NCI-H1105 treated with DMSO at 0.1 percent for 48 hours (cell line): ENCODE measurements around the gene SREBF2.
A peak's percentile ranks its signal among the peaks of the same experiment; 100 is the strongest.

Source experiments
- DNase-seq: peaks from one replicate; lab custom pipeline; 2025; lab: John Stamatoyannopoulos, UW

Gene SREBF2

DNA sequence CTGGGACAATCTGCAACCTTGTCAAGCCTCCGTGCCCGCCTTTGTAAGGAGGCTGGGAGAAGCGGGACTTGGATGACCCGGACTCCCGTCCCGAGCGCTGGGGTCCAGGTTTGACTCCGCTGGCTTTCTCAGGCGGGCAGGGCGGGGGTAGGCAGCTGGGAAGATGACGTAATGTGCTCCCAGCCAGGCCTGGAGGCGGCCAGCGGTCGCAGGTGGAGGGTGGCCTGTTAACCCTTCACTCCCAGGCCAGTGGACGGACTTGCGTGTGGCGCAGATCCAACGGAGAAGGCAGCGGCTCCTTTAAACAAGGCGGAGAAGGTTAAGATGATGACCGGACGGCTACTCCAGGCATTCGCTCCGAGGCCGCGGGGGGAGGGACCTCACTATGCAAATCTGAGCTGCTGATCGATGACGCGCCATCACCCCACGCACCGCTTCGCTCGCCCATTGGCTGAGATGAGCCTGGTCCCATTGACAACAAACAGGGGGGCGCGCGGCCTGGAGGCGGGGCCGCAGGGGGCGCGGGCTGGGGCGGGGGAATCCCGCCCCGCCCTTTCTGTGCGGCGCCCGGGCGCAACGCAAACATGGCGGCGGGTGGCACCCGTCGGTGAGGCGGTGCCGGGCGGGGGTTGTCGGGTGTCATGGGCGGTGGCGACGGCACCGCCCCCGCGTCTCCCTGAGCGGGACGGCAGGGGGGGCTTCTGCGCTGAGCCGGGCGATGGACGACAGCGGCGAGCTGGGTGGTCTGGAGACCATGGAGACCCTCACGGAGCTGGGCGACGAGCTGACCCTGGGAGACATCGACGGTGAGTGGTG lies at the start of gene SREBF2:
Gene SREBF2 (plus strand): TSS at position 553 of the 816 bp plus-strand sequence. CDS start 166 bp downstream, at position 719.
- DNase-seq: peak; percentile 99

DNA sequence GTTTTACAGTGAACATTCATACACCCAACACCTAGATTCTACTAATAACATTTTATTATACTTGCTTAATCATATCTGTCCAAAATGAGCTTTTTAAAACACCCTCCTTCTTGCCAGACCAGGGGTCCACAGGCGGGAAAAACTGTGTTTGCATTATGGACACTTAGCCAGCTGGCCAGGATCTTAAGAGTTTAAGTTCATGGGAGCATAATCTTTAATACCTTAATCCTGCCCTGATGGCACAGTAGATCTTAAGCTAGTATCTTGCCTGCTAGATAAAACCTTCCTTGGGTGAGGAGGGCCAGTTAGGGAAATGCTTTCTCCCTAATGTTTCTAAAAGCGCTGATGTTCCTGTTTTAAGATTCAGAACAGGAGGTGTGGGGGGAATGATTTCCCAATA lies 45.6 kb upstream of the SREBF2 start:
- DNase-seq: no peak

DNA sequence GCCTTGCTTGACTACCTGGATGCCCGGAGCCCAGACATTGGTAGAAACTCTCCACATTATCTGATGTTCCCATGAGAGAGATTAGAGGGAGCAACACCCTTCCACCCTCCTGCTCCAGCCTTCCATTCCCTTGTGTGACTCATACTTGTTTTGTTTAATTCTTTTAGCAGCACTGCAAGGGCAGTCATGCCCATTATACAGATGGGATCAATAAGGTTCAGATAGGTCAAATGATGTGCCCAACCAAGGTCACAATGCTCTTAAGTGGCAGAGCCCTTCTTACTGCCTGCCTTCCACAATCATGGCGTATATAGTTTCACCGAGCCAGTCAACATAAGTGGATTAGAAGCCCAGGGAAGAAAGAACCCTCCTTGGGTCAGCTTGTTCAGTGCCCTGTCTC lies 39.0 kb upstream of the SREBF2 start:
- DNase-seq: no peak

DNA sequence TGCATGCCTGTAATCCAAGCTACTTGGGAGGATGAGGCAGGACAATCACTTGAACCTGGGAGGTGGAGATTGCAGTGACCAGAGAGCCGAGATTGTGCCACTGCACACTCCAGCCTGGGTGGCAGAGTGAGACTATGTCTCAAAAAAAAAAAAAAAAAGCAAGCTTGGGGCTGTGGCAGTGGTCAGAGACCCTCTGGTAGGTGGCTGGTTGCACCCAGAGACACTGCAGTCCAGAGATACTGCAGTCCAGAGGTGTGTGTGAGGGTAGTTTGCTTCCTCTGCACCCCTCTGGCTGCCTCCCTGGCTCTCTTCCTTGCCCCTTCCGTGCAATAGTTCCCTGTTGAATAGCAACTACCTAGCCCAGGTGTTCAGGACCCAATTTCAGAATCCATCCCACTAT lies 34.2 kb upstream of the SREBF2 start:
- no peak for DNase-seq

DNA sequence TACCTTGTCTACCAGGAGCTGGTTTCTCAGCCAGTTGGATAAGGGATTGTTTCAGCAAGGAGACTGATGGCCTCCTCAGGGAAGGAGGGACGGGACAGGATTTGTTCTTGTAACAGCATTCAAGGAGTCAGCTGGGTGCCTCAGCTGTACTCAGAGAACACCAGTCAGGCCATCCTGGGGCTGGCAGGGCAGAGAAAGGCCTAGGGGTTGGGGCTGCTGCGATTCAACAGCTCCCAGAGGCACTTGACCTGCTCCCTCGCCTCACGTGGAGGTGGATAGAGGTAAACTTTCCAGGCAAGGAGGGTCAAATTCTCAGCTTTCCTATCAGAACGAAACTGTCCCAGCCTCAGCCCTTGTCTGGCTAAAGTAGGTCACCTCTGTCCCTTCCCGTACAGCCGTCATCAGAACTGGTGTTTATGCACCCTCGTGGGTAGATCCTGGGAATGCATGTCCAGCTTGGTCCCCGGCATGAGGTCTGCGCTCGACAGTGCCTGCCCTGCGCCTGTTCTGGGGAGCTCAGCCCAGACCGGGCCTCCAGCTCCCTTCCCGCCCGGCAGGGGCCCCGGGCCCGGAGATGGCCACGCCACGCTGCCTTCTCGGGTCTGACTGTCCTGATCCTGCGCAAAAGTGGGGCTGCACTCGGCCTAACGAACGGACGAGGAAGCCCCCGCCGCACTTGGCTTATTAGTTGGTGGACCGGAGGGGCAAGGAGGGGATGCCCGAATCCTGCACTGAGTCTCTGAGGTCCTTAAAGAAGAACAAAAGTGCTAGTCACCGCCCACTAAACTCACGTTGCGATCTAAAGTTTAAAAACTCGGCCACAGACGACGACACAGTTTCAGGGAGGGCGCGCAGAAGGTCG lies 33.2 kb upstream of the SREBF2 start:
- DNase-seq: no peak

DNA sequence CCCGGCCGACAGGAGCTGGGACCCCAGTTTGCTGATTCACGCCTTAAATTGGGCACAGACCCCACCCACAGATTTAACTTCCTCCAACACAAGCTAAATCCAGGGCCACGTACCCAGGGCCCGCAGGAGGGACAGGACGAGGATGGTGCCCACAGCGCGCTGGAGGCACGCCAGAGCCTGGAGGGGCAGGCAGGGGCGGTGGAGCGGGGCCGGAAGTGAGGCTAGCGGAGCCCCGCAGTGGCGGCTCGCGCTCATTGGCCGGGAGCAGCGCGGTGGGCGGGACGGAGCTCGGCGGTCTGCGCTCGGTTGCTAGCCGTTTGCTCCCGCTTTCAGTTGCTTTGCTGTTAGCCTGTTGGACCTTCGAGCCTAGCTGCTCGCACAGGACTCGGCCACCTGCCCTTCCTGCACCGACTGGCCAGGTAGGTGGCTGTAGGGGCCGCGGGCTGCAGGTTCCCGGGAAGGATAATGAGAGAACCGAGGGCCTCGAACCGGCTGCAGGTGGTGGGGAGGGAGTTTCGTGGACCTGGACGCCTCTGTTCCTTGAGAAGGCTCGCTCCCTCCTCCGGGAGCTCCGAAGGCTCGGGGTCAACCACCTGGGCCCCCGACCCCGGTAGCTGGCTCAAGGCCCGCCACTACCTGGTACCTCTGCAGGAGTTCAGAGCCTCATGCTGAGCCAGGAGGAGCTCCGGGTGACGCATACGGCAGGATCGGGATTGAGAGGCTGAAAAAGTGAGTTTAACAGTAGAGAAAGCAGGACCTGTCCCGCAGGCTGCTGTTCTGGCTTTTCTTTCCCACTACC lies 32.4 kb upstream of the SREBF2 start, which contains the start of gene CCDC134:
Gene CCDC134 (plus strand): TSS at position 332 of the 799 bp plus-strand sequence. CDS start 8,212 bp downstream, outside the sequence.
- DNase-seq: peak; percentile 86

DNA sequence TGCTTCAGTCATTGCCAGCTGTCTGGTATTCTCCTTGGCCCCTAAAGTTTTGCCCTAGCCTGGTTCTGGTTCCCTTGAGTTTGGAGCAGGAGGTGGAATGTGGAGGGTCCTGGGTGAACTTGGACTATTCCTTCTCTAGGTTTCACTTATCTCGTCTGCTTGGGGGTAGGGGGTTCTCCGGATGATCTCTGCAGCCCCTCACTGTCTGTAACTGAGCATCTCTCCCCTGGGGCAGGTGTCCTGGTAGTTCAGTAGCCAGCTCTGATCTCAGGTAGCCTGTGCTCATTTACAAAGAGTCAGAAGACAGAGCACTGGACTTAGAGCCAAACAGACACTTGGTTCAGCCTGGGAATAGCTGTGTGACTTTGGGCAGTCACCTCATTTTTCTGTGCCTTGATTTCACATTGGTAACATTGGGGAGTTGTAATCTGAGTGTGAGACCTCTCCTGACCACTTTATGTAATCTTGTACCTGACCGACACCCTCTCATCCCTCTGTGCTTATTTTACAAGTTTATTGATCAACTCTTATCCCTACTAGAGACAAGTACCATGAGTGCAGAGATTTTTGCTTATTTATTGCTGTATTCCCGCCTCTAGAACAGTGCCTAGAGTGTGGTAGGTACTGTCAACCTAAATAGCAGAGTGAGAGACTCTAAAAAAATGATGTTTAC lies 31.6 kb upstream of the SREBF2 start:
- DNase-seq: no peak

DNA sequence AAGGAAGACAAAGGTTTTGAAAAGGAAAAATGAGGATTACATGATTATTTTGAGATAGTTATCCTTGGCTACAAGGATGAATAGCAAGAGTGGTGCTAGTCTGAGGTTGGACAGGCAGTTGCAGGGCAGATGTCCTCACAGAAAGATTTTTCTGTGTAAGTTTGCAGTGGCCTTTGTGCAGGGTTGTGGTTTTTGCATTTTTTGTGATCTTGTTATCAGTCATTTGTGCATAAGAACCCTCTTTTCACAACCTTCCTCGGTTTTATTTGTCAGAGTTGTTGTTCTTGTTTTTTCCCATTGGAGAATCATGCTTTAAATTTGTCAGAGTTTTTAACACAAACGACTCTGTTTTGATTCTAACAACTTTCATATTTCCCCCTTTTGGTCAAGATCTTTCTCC lies 31.0 kb upstream of the SREBF2 start:
- no peak for DNase-seq

DNA sequence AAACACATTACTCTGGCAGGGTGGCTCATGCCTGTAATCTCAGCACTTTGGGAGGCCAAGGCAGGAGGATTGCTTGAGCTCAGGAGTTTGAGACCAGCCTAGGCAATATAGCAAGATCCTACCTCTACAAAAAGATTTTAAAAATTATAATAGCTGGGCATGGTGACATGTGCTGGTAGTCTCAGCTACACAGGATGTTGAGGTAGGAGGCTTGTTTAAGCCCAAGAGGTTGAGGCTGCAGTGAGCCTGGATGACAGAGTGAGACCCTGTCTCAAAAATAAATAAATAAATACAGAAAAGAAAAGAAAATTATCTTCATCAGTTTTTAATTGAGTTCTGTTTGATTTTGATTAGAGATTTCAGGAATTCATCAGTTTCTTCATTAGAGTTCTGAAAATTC lies 27.3 kb upstream of the SREBF2 start:
- DNase-seq: no peak

DNA sequence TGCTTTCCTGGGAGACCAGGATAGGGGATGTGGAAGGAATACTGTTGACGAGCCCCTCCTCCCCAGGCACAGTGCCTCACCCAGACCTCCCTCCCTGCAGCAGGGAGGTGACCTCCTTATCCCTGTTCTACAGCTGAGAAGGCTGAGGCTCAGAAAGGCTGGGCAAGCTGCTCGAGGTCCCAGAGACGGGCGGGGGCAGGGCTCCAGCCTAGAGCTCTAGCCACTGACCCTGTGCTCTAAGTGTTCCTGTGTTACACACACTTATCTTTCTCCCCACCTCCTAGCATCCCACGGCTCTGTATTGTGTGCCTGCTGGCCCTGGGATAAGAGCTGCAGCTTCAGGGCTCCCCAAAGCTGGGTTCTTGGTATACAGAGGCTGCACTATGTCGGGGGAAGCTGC lies 24.5 kb upstream of the SREBF2 start:
- no peak for DNase-seq

DNA sequence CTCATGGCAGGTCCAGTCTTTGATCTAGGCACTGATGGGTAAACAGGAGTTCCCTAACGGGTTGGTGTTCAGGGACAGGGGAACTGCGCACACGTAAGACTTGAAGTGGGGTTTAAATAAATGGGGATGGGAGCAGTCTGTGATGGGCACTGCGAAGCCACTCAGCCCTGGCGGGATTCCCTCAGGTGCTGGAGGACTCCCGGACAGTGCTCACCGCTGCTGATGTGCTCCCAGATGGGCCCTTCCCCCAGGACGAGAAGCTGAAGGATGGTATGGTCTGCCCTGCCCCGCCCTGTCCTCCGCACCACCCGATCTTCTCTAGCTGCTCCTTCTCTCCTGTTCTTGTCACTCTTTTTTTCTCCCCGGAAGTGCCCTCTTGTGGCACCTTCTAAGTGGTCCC lies 22.9 kb upstream of the SREBF2 start:
- DNase-seq: no peak

DNA sequence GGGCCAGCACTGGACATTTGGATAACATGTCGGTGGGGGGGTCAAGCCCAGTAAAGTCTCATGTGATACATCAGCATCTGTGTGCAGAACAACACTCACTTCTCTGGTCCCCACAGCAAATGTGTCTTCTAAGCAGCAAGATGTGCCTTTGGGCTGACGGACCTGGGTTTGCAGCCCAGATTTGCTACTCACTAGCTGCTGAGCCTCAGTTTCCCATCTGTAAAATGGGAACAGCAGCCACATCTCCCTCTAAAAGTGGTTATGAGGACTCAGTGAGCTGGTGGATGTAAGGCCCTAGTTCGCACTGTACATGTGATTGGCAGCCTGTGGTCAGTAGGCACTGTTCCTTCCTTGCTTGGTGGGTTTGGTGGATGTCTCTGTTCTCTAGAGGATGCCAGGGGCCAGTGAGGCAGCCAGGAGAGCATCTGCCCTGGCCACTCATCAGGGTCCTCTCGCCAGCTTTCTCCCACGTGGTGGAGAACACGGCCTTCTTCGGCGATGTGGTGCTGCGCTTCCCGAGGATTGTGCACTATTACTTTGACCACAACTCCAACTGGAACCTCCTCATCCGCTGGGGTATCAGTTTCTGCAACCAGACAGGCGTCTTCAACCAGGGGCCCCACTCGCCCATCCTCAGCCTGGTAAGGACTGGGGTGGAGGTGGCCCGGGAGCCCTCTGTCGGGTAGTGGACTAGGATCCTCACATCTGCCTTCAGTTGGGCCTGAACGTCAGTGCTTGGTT lies 19.9 kb upstream of the SREBF2 start:
- no peak for DNase-seq

DNA sequence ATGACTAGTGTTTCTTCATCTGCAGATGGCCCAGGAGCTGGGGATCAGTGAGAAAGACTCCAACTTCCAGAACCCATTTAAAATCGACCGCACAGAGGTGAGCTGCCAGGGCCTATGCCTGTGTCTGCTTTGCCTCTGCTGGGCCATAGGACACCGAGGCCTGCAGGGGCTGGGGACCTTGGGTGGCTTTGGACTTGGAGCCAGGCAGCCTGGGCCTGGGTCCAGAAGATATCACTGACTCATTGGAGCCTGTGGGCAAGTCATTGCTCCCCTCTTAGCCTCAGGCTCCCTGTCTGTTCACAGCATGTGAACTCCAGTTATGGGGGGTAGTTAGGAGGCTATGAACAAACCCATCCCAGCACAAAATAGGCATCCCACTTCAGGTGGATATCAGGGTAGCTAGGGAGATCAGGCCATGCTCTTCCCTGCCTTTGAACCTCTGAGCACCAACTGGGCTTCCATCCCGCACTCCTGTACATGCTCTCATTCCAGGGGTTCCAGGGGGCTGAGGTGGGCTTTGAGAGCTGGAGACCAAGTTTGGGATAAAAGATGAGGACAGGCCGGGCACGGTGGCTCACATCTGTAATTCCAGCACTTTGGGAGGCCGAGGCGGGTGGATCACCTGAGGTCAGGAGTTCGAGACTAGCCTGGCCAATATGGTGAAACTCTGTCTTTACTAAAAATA lies 19.0 kb upstream of the SREBF2 start:
- no peak for DNase-seq

DNA sequence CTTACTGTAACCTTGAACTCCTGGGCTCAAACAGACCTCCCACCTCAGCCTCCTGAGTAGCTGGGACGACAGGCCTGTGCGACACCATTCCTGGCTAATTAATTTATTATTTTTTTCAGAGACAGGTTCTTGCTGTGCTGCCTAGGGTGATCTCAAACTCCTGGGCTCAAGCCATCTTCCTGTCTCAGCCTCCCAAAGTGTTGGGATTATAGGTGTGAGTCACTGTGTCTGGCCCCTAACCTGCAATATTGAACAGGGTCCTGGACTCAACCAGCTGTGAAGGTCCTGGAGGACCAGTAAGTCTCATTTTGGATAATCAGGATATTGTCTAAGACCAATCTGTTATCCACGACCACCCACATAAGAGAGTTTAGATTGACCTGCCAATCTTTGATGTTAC lies 17.2 kb upstream of the SREBF2 start:
- DNase-seq: no peak

DNA sequence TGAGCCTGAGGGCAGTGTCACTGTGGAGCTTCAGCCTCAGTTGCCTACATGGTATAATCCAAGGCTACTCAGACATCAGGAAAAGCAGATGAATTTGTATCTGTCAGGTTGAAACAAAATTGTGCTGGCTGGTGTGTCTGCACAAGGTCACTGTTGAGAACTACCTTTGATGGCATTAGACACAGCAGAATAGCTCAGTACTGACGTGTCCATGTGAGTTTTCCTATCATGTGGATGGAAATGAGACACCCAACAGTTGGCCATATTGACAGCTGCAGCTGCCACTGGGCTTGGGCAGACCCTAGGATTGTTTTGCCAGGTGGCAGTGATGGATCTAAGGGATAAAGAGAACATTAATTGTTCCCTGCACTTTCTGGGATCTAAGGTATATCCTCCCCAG lies 16.7 kb upstream of the SREBF2 start:
- DNase-seq: no peak

DNA sequence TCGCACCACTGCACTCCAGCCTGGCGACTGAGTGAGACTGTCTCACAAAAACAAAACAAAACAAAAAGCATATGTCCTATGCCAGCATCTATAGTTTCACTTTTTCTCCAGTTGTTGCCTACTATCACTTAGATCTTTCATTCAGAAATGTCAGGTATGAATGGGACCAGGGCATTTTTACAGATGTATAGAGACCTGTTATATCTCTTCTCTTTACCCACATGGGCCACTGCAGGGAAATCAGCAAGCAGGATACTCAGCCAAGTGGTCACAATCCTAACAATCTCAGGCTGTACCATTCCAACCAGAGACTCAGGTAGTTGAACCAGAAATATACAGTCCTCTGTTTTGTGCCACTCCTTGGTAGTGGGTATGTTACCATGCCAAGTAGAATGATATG lies 16.0 kb upstream of the SREBF2 start:
- DNase-seq: no peak

DNA sequence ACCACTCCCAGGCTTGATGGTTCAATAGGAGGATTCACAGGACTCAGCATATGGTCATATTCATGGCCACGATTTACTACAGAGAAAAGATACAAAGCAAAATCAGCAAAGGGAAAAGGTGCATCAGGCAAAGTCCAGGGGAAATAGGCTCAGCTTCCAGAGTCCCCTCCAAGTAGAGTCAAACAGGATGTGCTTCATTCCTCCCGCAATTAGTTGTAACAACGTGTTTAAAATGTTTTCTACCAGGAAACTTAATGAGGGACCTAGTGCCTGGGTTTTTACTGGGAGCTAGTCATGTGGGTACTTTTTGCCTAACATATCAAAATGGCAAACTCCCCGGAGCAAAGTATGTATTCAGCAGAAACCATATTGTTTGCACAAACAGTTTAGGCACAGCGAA lies 14.9 kb upstream of the SREBF2 start:
- no peak for DNase-seq

DNA sequence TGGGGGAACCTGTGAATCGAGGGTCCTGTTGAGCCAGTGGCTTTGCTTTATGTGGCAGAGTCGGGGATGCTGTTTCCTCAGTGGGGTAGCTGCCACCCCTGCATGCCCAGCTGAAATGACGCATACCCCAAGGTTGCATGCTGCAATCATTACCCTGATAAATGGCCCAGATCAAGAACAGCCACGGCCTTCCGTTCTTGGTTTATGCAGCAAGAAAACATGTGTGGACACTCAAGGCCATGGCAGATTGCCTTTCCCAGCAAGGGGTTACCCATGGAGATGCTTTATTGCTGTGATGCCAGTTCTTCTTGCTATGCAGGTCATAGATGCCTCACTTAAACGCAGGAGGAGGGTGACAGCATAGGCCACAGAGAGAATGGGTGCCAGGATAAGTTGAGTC lies 14.3 kb upstream of the SREBF2 start:
- DNase-seq: no peak

DNA sequence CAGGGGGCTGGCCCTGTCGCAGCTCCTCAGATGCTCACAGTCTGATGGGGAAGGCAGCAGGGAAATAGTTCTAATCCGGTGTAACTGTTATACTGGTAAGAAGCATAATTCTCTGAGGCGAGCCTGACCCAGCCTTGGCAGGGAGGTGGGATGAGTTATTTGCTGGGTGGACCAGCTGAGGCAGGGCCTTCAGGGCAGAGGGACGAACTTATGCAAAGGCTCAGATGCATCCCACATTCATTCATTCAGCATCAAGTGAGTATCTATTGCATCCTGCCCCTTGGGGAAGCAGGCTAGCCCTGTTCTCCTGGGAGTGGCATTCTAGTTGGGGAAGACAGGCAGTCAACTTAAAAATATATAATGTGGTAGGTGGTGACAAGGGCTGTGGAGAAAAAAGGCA lies 13.6 kb upstream of the SREBF2 start:
- no peak for DNase-seq

DNA sequence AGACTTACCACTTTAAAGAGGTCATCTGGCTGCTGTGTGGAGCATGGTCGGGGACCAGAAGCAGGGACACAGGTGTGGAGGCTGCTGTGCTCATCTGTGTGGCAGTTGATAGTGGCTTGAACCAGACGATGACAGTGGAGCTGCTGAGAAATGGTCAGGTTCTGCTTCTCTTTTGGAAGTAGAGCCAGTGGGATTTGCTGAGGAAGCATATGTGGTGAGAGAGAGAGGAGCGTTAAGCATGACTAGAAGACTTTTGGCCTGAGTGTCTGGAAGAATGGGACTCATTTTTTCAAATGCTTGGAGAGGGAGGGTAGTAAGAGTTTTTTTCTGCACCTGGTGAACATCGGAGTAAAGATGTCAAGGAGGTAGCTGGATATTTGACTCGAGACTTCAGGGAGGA lies 12.5 kb upstream of the SREBF2 start:
- no peak for DNase-seq
